Mucosa of descending colon (tissue), 3 donors: Measurements from ENCODE around the gene ASB9. TPM values are rescaled to one million over a fixed set of nuclear protein-coding genes. Genes with fewer than 3 reads are reported as not detected.
"Not testable (repeated sequence)": the region's sequence is repeated elsewhere in the genome, so short reads cannot be mapped to it uniquely, and the experiment has no call there.

ENCODE experiments used
- ATAC-seq: fragments of 200-7000 bp; cut with Tn5 transposase; one replicate; pipeline ENCODE4 v1.9.1; 2020; ENCODE audit warnings: mild to moderate bottlenecking, moderate library complexity
- DNase-seq, 3 donors: peaks; one replicate each; pipeline ENCODE4 v3.0.0-alpha.2; 2020
- H3K36me3 ChIP-seq: fragments of 200-600 bp; one replicate; pipeline ENCODE4 v1.8.0; 2021; ENCODE audit warnings: low read depth, mild to moderate bottlenecking
- H3K4me1 ChIP-seq: fragments of 200-600 bp; one replicate; pipeline ENCODE4 v1.8.0; 2021; ENCODE audit warnings: low read depth, mild to moderate bottlenecking
- H3K4me3 ChIP-seq: fragments of 200-600 bp; one replicate; pipeline ENCODE4 v1.8.0; 2021; ENCODE audit warnings: mild to moderate bottlenecking
- H3K9me3 ChIP-seq: fragments of 200-600 bp; one replicate; pipeline ENCODE4 v1.8.0; 2021; ENCODE audit warnings: mild to moderate bottlenecking
- CTCF ChIP-seq: fragments of 200-600 bp; IDR thresholded peaks from one replicate; pipeline ENCODE4 v1.8.0; 2022; ENCODE audit warnings: antibody characterized with exemption, mild to moderate bottlenecking
- intact Hi-C, 2 donors: fragments of 100-400 bp; cut with DNase I in 1 of 2; cut with micrococcal nuclease in 1 of 2; formaldehyde crosslinking; loops; one replicate each; pipeline versions ENCODE4 v1.11.0 to v1.11.1; 2022; cut with DNase I, micrococcal nuclease
- total RNA-seq, 3 donors: library from RNA; stranded (reverse); fragmentation: NEBNext Ultra II Directional in 2 of 3; extraction: Animal tissue kit (Norgen Biotek cat#: 25700) in 2 of 3; gene quantifications; one replicate each; pipeline versions ENCODE4 v1.2.1 to v1.2.4, GENCODE V29; 2021 to 2023
- donor health status: DM: no; HTN: no; CAD: no; lungs with moderate emphysema.
- donor health status: DM: no; HTN: no; CAD: no.
- donor health status: DM: no; HTN: yes; CAD: no.

Gene ASB9
- total RNA-seq, 3 donors from 2014 or later, result 0.63 to 2.7 (median 1.3) TPM

DNA sequence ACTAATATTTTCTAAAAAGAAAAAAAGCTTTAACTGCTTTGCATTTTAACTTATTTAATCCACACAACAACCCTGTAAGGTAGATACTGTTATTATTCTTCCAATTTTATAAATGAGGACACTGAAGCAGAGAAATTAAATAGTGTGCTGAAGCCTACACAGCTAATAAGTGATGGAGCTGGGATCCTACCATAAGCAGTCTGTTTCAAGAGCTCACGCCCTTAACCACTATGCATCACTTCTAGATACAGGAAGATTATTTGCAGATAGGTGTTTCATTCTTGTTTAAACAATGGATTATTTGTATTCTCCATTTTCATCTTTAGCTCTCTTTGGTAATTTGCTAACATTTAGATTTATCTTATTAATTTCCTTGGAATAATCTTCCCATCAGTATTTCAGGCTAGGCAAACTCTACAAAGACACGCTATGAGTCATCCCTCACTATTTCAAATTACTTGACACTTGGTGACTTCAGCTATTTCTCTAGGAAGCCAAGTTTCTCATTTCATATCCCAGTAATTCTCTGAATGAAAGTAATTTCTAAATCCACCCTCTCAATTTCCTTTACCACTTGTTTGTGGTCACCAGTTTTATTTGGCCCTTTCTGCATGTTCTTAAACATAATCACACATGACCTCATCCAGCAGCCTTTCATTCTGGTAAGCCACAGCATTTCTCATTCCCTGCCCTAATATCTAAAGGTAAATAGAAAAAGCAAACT is 67.3 kb downstream of the ASB9 start:
- no peaks in the 10 kb centered on the region for H3K36me3 ChIP-seq
- DNase-seq (no peak), ATAC-seq (no peak)
- TF ChIP-seq CTCF, result no peak
- H3K4me1 ChIP-seq, result no peaks in the 10 kb centered on the region
- H3K4me3 ChIP-seq, result no peak overlapping the region
- intact Hi-C loops, result no loop called here
- no peaks in the 10 kb centered on the region for H3K9me3 ChIP-seq

DNA sequence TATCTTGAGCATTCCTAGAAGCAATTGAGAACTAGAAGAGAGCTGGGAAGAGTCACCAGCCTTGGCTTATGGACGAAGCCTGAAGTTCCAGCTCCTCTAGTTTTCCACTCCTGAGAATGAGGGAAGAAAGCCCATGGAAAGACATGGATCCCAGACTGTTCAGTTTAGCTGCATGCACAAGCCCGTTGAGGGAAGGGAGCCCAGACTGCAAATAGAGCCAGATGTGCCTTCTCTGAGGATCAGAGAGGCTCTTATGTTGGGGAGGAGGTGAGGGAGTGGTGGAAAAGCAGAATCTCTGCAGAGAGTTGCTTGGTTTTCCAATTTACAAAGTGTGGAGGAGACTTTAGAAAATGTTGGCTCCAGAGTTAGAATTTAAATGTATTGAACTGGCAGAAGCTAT is 69.0 kb downstream of the ASB9 start:
- no peak for TF ChIP-seq CTCF
- ATAC-seq (no peak), DNase-seq (no peak)
- Histone ChIP-seq H3K4me3 (no peak overlapping the region), H3K9me3 (no peaks in the 10 kb centered on the region), H3K4me1 (no peaks in the 10 kb centered on the region), H3K36me3 (no peaks in the 10 kb centered on the region)
- intact Hi-C loops, result no loop called here

- H3K4me1 ChIP-seq, ATAC-seq, intact Hi-C loops, DNase-seq, H3K4me3 ChIP-seq, H3K9me3 ChIP-seq, H3K36me3 ChIP-seq: not testable (repeated sequence)
Measured at GRCh38 chrX:15198608-15199202, 71.2 kb downstream of the ASB9 start.

DNA sequence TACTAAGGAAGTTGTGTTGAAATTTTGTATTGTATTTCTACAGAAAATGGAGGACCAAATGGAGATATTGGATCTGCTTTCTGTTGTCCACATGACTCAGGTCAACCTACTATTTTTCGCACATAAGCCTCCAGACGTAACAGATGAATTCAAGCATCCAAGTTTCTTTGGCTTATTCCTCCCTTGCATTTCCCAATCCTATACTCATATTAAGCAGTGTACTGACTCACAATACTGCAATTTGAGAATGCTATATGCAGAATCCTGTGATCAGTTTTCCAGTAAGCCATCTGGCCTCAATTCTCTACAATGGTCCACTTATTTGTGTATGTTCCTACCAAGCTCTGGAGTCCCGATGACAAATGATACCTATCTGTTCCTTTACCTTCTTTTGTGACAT is 75.7 kb downstream of the ASB9 start:
- no peak for ATAC-seq
- no peaks in the 10 kb centered on the region for H3K36me3 ChIP-seq
- no peak overlapping the region for H3K4me3 ChIP-seq

More for the DNA sequence above, 75.7 kb downstream of the ASB9 start:
- Histone ChIP-seq H3K9me3 (no peaks in the 10 kb centered on the region), H3K4me1 (no peaks in the 10 kb centered on the region)
- no peak for TF ChIP-seq CTCF
- intact Hi-C loops, result no loop called here
- DNase-seq, result no peak

Other genes with a start within 250 kb of the ASB9 start
- under 1 TPM; 0.09 to 0.27 (median 0.17) TPM for gene ASB11, start 45.6 kb upstream of the ASB9 start, total RNA-seq
- 10 to 100 TPM; 11.7 to 14.1 (median 12.6) TPM for gene PIGA, start 65.4 kb upstream of the ASB9 start, total RNA-seq
- 1 to 10 TPM in 2 of 3 donors, under 1 TPM in 1; 0.55 to 5.8 (median 1.6) TPM for gene VEGFD, start 114.3 kb upstream of the ASB9 start, total RNA-seq
- gene PIR, start 223.2 kb upstream of the ASB9 start, total RNA-seq, result 1 to 10 TPM; 6.0 to 9.7 (median 8.4) TPM
- gene BMX, start 230.7 kb upstream of the ASB9 start, total RNA-seq, result 1 to 10 TPM; 2.4 to 5.4 (median 3.8) TPM